Measurements from ENCODE around the gene FAM237B.

FAM237B gene

GRCh38 chr7:90290244-90291113 lies 30.6 kb downstream of the FAM237B start:
- DNase-seq (ENCODE audit: low spot score) = no peak

- DNase-seq (ENCODE audit: low spot score) = no peak
Observed at GRCh38 chr7:90288154-90288553, 33.0 kb downstream of the FAM237B start.

GRCh38 chr7:90276033-90276728 lies 44.9 kb downstream of the FAM237B start:
- DNase-seq (ENCODE audit: low spot score) = no peak

GRCh38 chr7:90274161-90274560 lies 46.9 kb downstream of the FAM237B start:
- DNase-seq (ENCODE audit: low spot score) = no peak

- DNase-seq (ENCODE audit: low spot score) = no peak
Observed at GRCh38 chr7:90272242-90272641, 48.9 kb downstream of the FAM237B start.

- DNase-seq (ENCODE audit: low spot score) = no peak
Observed at GRCh38 chr7:90271753-90272152, 49.4 kb downstream of the FAM237B start.

GRCh38 chr7:90270431-90271178 lies 50.5 kb downstream of the FAM237B start:
- DNase-seq (ENCODE audit: low spot score) = no peak

- no peak for DNase-seq (ENCODE audit: low spot score)
Observed at GRCh38 chr7:90269163-90269562, 51.9 kb downstream of the FAM237B start.

- DNase-seq (ENCODE audit: low spot score) = no peak
Observed at GRCh38 chr7:90267263-90267858, 53.7 kb downstream of the FAM237B start.

GRCh38 chr7:90266808-90267207 lies 54.3 kb downstream of the FAM237B start:
- no peak for DNase-seq (ENCODE audit: low spot score)

Data from globus pallidus (tissue), 1 donor.